Liver (tissue), 9 donors: ENCODE results near the gene TMBIM1. TPM values are rescaled to one million over a fixed set of nuclear protein-coding genes. Genes with fewer than 3 reads are reported as not detected.

Source experiments
- DNase-seq: peaks from one replicate; pipeline ENCODE4 v3.0.0-alpha.2; 2017; ENCODE audit warnings: low spot score
- H3K27ac ChIP-seq, 2 donors: one replicate each; pipeline ENCODE4 v1.7.0; 2013; ENCODE audit warnings: inconsistent platforms in 2 of 2, low read length in 2 of 2, control low read depth in 1 of 2, low read depth in 1 of 2, mild to moderate bottlenecking in 1 of 2
- H3K27me3 ChIP-seq, 4 donors: one replicate each; pipeline versions ENCODE4 v1.6.1 to v1.7.0; 2013; ENCODE audit warnings: low read length in 3 of 4, inconsistent platforms in 1 of 4, mild to moderate bottlenecking in 1 of 4, moderate library complexity in 1 of 4; ENCODE audit not compliant: control insufficient read depth in 4 of 4, insufficient read depth in 4 of 4
- H3K36me3 ChIP-seq, 4 donors: one replicate each; pipeline versions ENCODE4 v1.6.1 to v1.7.0; 2013; ENCODE audit warnings: low read length in 3 of 4, mild to moderate bottlenecking in 3 of 4, low read depth in 1 of 4, moderate library complexity in 1 of 4; ENCODE audit not compliant: control insufficient read depth in 4 of 4, insufficient read depth in 3 of 4
- H3K4me1 ChIP-seq, 4 donors: one replicate each; pipeline versions ENCODE4 v1.6.1 to v1.7.0; 2013; ENCODE audit warnings: low read length in 3 of 4, mild to moderate bottlenecking in 3 of 4, moderate library complexity in 1 of 4; ENCODE audit not compliant: control insufficient read depth in 4 of 4, insufficient read depth in 4 of 4
- H3K4me3 ChIP-seq, 3 donors: one replicate each; pipeline versions ENCODE4 v1.6.1 to v1.7.0; 2013; ENCODE audit warnings: low read length in 3 of 3, control low read depth in 1 of 3, low read depth in 1 of 3, mild to moderate bottlenecking in 1 of 3
- H3K9ac ChIP-seq, 2 donors: one replicate each; pipeline ENCODE4 v1.7.0; 2013; ENCODE audit warnings: low read length in 2 of 2, mild to moderate bottlenecking in 2 of 2, moderate library complexity in 2 of 2, control low read depth in 1 of 2, low read depth in 1 of 2
- H3K9me3 ChIP-seq, 4 donors: one replicate each; pipeline versions ENCODE4 v1.6.1 to v1.7.0; 2013; ENCODE audit warnings: low read length in 3 of 4; ENCODE audit not compliant: control insufficient read depth in 4 of 4
- EGR1 ChIP-seq, 2 donors: IDR thresholded peaks; 2 replicates each; pipeline ENCODE4 v1.6.1; 2016 to 2018; ENCODE audit warnings: antibody characterized with exemption in 2 of 2, low read depth in 2 of 2
- FOXA1 ChIP-seq: IDR thresholded peaks from 2 replicates; pipeline ENCODE4 v1.6.1; 2016; ENCODE audit warnings: antibody characterized with exemption
- FOXA2 ChIP-seq: IDR thresholded peaks from 2 replicates; pipeline ENCODE4 v1.6.1; 2016; ENCODE audit warnings: antibody characterized with exemption
- GABPA ChIP-seq, 2 donors: IDR thresholded peaks in 1 of 2; conservative IDR thresholded peaks in 1 of 2; 2 replicates each; pipeline ENCODE4 v1.6.1; 2016; ENCODE audit warnings: antibody characterized with exemption in 2 of 2, mild to moderate bottlenecking in 1 of 2, moderate library complexity in 1 of 2
- HNF4A ChIP-seq, 2 donors: conservative IDR thresholded peaks; 2 replicates each; pipeline ENCODE4 v1.6.1; 2016; ENCODE audit warnings: antibody characterized with exemption in 2 of 2, mild to moderate bottlenecking in 2 of 2
- HNF4G ChIP-seq: IDR thresholded peaks from 2 replicates; pipeline ENCODE4 v1.6.1; 2016; ENCODE audit warnings: antibody characterized with exemption
- JUND ChIP-seq, 2 donors: IDR thresholded peaks; 2 replicates each; pipeline ENCODE4 v1.6.1; 2016; ENCODE audit warnings: antibody characterized with exemption in 2 of 2
- NR2F2 ChIP-seq: IDR thresholded peaks from 2 replicates; pipeline ENCODE4 v1.6.1; 2016; ENCODE audit warnings: antibody characterized with exemption
- RAD21 ChIP-seq, 2 donors: IDR thresholded peaks; 2 replicates each; pipeline ENCODE4 v1.6.1; 2016; ENCODE audit warnings: antibody characterized with exemption in 2 of 2, mild to moderate bottlenecking in 2 of 2
- REST ChIP-seq: IDR thresholded peaks from 2 replicates; pipeline ENCODE4 v1.6.1; 2016; ENCODE audit warnings: antibody characterized with exemption, mild to moderate bottlenecking
- RXRA ChIP-seq, 2 donors: IDR thresholded peaks; 2 replicates each; pipeline ENCODE4 v1.6.1; 2017 to 2018; ENCODE audit warnings: antibody characterized with exemption in 2 of 2, mild to moderate bottlenecking in 1 of 2
- SP1 ChIP-seq: IDR thresholded peaks from 2 replicates; pipeline ENCODE4 v1.6.1; 2018; ENCODE audit warnings: antibody characterized with exemption, mild to moderate bottlenecking
- TAF1 ChIP-seq: conservative IDR thresholded peaks from 2 replicates; pipeline ENCODE4 v1.6.1; 2016; ENCODE audit warnings: antibody characterized with exemption, mild to moderate bottlenecking
- YY1 ChIP-seq: IDR thresholded peaks from 2 replicates; pipeline ENCODE4 v1.6.1; 2016; ENCODE audit warnings: antibody characterized with exemption, mild to moderate bottlenecking
- ZBTB33 ChIP-seq: IDR thresholded peaks from 2 replicates; pipeline ENCODE4 v1.6.1; 2016; ENCODE audit warnings: antibody characterized with exemption
- WGBS: extraction: QIAGEN DNeasy Blood & Tissue Kit; methylation state at CpG from one replicate; pipeline ENCODE4 v1.1.7; 2013; 5-methylcytosine and 5-hydroxymethylcytosine counted together
- polyA plus RNA-seq, 2 donors: library from polyadenylated mRNA; stranded (reverse) in 1 of 2; unstranded in 1 of 2; fragments of 200-250 nt in 1 of 2; fragments of >200 nt in 1 of 2; fragmentation: Nextera tagmentation in 1 of 2; extraction: Ambion mirVana in 1 of 2; gene quantifications; one replicate each; pipeline versions ENCODE4 v1.2.1 to v1.2.3, GENCODE V29; 2013 to 2015
- total RNA-seq, 2 donors: library from RNA; depleted of rRNA; stranded (reverse); fragments of >200 nt; gene quantifications; one replicate each; pipeline ENCODE4 v1.2.3, GENCODE V29; 2014
- TF ChIP-seq, protein P1 (sequence below): IDR thresholded peaks from 2 replicates; pipeline ENCODE4 v1.6.1; 2016; ENCODE audit warnings: antibody characterized with exemption
- TF ChIP-seq, protein P2 (sequence below): fragments of 150-350 bp; IDR thresholded peaks from 2 replicates; pipeline ENCODE4 v1.5.1; 2017; ENCODE audit warnings: improper control_type of control experiment, low read depth, low read length; ENCODE audit not compliant: missing input control
- TF ChIP-seq, protein P3 (sequence below): IDR thresholded peaks from 2 replicates; pipeline ENCODE4 v1.6.1; 2016; ENCODE audit warnings: antibody characterized with exemption
- donor health status: healthy.
- donor health status: healthy.
- donor health status: healthy.
- donor health status: healthy.
- donor health status: healthy.

The TMBIM1 gene
- total and polyA plus RNA-seq, 4 donors: 61.8 to 133 (median 114) TPM

DNA sequence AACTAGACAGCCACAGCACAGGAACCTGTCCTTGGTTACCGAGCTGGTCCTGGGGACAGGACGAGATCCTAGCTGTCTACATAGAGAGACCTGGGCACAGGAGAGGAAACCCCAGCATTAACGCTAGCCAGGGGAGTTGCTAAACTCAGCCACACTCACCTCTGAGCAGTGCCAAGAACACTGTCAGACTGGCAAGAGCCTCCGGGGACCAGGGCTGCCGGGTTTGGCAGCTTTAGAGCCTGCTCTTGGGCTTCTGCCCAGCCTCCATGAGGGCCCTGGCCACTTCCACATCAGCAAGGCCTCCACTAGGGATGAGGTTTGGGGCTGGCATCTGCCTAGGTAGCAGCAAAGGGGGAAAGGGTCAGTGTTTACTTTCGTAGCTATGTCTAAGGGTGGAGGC, 6.7 kb downstream of the TMBIM1 start (continued):
- peak; percentile 76 for TF ChIP-seq REST
- peak; percentile 28 to 50 for TF ChIP-seq RAD21 (IDR thresholded peaks at IDR 0.05)
- TF ChIP-seq SP1: peak; percentile 67
- TF ChIP-seq, protein P1, sequence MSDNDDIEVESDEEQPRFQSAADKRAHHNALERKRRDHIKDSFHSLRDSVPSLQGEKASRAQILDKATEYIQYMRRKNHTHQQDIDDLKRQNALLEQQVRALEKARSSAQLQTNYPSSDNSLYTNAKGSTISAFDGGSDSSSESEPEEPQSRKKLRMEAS: peak; percentile 67
- no peak for TF ChIP-seq ZBTB33

- no peak overlapping the region for H3K4me3 ChIP-seq
- H3K9me3 ChIP-seq: no peaks in the 10 kb centered on the region
- H3K36me3 ChIP-seq: peaks cover 10 to 14% (median 11%) of the 10 kb centered on the region in 4 donors
- H3K4me1 ChIP-seq: peaks cover 31 to 74% (median 61%) of the 10 kb centered on the region in 4 donors
- TF ChIP-seq, protein P2, sequence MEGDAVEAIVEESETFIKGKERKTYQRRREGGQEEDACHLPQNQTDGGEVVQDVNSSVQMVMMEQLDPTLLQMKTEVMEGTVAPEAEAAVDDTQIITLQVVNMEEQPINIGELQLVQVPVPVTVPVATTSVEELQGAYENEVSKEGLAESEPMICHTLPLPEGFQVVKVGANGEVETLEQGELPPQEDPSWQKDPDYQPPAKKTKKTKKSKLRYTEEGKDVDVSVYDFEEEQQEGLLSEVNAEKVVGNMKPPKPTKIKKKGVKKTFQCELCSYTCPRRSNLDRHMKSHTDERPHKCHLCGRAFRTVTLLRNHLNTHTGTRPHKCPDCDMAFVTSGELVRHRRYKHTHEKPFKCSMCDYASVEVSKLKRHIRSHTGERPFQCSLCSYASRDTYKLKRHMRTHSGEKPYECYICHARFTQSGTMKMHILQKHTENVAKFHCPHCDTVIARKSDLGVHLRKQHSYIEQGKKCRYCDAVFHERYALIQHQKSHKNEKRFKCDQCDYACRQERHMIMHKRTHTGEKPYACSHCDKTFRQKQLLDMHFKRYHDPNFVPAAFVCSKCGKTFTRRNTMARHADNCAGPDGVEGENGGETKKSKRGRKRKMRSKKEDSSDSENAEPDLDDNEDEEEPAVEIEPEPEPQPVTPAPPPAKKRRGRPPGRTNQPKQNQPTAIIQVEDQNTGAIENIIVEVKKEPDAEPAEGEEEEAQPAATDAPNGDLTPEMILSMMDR: no peak
- TF ChIP-seq GABPA (IDR thresholded peaks at IDR 0.05 in 1 of 2, conservative IDR thresholded peaks at IDR 0.05 in 1 of 2) (no peak), YY1 (no peak), HNF4G (peak; percentile 69), JUND (IDR thresholded peaks at IDR 0.05) (no peak), EGR1 (IDR thresholded peaks at IDR 0.05; ENCODE audit: low read depth in 2 of 2) (no peak), NR2F2 (no peak), HNF4A (conservative IDR thresholded peaks at IDR 0.05) (peak; percentile 87 to 88), TAF1 (no peak), RAD21 (IDR thresholded peaks at IDR 0.05) (peak in 1 of 2 donors; percentile 20), REST (no peak), ZBTB33 (no peak), RXRA (IDR thresholded peaks at IDR 0.05) (peak; percentile 87), FOXA2 (no peak), SP1 (peak; percentile 77), FOXA1 (no peak)
- TF ChIP-seq, protein P3, sequence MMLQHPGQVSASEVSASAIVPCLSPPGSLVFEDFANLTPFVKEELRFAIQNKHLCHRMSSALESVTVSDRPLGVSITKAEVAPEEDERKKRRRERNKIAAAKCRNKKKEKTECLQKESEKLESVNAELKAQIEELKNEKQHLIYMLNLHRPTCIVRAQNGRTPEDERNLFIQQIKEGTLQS: no peak
- TF ChIP-seq, protein P1: no peak
- DNase-seq: peak; percentile 63
- 35% methylated on average over 16 of the region's 16 CpGs for WGBS
- peak overlapping the region; percentile 60 to 84 for H3K27ac ChIP-seq
- no peaks in the 10 kb centered on the region for H3K27me3 ChIP-seq
- H3K9ac ChIP-seq: no peak overlapping the region
Measured at GRCh38 chr2:218284106-218284811, 8.0 kb downstream of the TMBIM1 start.
